ENCODE results near the gene PPA2. TPM values are rescaled to one million over a fixed set of nuclear protein-coding genes. Genes with fewer than 3 reads are reported as not detected.

PPA2 gene
- total and polyA plus RNA-seq, 8 donors: 25.3 to 56.3 (median 39.3) TPM

DNA sequence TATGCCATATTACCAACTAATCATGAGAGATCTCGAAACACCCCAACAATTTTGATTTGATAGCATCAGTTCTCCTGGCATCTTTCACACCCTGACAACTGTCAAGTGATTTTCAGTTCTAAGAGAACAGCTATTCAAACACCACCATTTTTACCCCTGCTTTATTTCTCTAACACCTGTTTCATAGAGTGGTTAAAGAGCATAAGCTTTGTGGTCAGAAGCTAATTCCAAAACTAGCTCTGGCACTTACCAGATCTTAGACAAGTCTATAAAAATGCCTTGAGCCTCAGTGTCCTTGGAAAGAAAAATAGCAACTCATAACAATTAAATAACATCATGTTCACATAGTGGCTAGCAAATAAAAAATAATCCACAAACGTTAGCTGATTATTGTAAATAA, 17.9 kb downstream of the PPA2 start:
- Histone ChIP-seq H3K27ac (no peak overlapping the region), H3K27me3 (no peaks in the 10 kb centered on the region), H3K4me3 (no peak overlapping the region), H3K4me1 (peaks cover 0 to 14% (median 12%) of the 10 kb centered on the region in 3 donors), H3K9me3 (no peaks in the 10 kb centered on the region), H3K36me3 (no peaks in the 10 kb centered on the region)
- DNase-seq: no peak
- ATAC-seq: no peak
- TF ChIP-seq, protein P1, sequence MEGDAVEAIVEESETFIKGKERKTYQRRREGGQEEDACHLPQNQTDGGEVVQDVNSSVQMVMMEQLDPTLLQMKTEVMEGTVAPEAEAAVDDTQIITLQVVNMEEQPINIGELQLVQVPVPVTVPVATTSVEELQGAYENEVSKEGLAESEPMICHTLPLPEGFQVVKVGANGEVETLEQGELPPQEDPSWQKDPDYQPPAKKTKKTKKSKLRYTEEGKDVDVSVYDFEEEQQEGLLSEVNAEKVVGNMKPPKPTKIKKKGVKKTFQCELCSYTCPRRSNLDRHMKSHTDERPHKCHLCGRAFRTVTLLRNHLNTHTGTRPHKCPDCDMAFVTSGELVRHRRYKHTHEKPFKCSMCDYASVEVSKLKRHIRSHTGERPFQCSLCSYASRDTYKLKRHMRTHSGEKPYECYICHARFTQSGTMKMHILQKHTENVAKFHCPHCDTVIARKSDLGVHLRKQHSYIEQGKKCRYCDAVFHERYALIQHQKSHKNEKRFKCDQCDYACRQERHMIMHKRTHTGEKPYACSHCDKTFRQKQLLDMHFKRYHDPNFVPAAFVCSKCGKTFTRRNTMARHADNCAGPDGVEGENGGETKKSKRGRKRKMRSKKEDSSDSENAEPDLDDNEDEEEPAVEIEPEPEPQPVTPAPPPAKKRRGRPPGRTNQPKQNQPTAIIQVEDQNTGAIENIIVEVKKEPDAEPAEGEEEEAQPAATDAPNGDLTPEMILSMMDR (IDR thresholded peaks at IDR 0.05): no peak
- FAIRE-seq: no peak
- intact Hi-C loops (cut with DNase I): no loop called here
- 73 to 75% methylated on average over 2 of the region's 2 CpGs for WGBS, 2 donors

DNA sequence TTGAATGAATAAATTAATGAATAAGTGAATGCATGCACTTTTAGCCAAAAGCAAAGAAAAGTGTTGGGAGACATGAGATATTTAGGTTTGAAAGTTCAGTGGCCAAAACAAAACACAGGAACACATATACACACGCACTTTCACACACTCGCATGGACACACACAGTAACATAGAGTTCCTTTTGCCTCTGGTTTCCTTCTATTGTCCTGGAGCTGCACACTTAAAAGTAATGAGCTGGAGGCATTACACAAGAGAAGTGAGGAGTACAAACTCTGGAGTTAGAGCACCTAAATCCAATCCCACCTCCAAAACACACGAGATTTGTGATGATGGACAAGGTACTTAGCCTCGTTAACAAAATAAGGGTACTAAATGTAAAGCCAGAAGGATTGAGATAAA, 18.7 kb downstream of the PPA2 start:
- 70 to 72% methylated on average over 4 of the region's 4 CpGs for WGBS, 2 donors
- no peak for FAIRE-seq
- no peak for DNase-seq

DNA sequence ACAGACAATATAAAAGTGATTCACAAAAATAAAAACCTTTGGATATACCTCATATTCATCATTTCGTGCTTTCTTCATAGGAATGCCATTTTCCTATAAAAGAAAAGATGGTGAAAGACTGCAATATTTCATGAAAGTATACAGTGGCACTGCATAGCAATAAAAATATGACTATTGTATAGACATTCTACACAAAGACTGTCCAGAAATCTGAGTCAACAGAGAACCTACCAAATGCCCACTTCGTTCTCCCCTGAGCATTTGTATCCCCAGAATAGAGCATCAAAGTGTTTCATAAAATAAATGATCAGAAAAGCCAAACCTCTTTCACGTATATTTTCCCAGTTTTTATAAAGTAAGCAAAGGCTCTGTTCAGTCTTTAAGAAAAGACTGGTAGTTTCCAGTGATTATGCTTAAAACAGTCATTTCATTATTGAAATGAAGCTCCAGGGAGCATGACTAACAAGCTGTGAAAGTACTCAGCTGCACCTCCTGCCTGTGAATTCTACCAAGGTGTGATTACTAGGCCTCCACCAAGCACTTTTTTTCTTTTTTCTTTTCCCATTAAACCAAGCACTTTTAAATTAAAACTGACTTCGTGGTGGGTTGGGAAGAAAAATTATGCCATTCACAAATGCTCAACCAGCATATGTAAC, 20.2 kb downstream of the PPA2 start:
- Histone ChIP-seq H3K4me1 (peaks cover 0 to 16% (median 12%) of the 10 kb centered on the region in 3 donors), H3K4me3 (no peak overlapping the region), H3K36me3 (no peaks in the 10 kb centered on the region), H3K27ac (no peak overlapping the region), H3K9me3 (no peaks in the 10 kb centered on the region), H3K27me3 (no peaks in the 10 kb centered on the region)
- WGBS, 2 donors: 86 to 88% methylated on average over 4 of the region's 4 CpGs
- no peak for DNase-seq
- TF ChIP-seq, protein P1 (IDR thresholded peaks at IDR 0.05): no peak
- no peak for FAIRE-seq
- intact Hi-C loops (cut with DNase I): no loop called here
- no peak for ATAC-seq

More for the DNA sequence above, 18.7 kb downstream of the PPA2 start:
- H3K9me3 ChIP-seq: no peaks in the 10 kb centered on the region
- TF ChIP-seq, protein P1 (IDR thresholded peaks at IDR 0.05): no peak
- no peak overlapping the region for H3K4me3 ChIP-seq
- no peaks in the 10 kb centered on the region for H3K27me3 ChIP-seq
- peaks cover 0 to 16% (median 12%) of the 10 kb centered on the region in 3 donors for H3K4me1 ChIP-seq
- H3K27ac ChIP-seq: no peak overlapping the region
- intact Hi-C loops (cut with DNase I): no loop called here
- ATAC-seq: no peak
- no peaks in the 10 kb centered on the region for H3K36me3 ChIP-seq

DNA sequence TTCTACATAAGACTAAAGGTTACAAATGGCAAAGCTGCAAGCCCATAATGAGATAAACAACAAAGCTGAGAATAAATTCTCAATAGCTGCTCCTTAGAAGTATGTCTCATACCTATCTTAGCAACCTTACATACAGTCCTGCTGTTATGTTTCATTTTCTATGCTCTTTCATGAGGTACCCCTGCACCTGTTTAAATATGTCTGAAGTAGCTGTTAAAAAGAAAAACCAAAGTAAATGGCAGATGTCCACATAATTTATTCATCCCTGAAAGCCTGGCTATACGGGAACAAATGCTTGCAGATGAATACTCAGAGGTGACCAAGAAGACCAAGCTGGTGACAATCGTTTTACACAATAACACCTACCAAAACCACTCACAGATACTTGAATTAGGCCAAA, 22.5 kb downstream of the PPA2 start:
- no peak overlapping the region for H3K4me3 ChIP-seq
- FAIRE-seq (no peak), ATAC-seq (peak in 1 of 4 donors; percentile 22), DNase-seq (no peak)
- WGBS, 2 donors: 16 to 18% methylated on average over 2 of the region's 2 CpGs
- no peaks in the 10 kb centered on the region for H3K27me3 ChIP-seq
- H3K36me3 ChIP-seq: no peaks in the 10 kb centered on the region
- intact Hi-C loops (cut with DNase I): no loop called here
- TF ChIP-seq, protein P1 (IDR thresholded peaks at IDR 0.05): no peak
- no peaks in the 10 kb centered on the region for H3K9me3 ChIP-seq
- H3K27ac ChIP-seq: no peak overlapping the region
- H3K4me1 ChIP-seq: peaks cover 4 to 16% (median 12%) of the 10 kb centered on the region in 3 donors

DNA sequence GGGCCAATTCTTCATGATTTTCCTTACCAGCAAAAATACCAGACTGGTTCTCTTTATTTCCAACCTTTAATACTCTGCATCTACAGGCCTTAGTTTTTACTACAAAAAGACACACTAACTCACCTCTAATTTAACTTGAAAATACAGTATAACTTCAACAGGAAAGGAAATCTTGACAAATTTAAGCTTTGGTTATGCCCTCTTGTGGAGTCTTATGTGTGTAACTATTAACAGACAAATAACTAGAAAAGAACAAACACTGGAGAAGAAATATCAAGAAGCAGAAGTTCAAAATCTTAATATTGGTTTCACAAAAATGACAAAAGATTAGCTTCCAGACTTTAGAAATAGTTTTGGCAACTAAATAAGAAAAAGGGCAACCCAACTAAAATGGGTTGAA, 33.0 kb downstream of the PPA2 start:
- intact Hi-C loops (cut with DNase I): no loop called here
- no peaks in the 10 kb centered on the region for H3K9me3 ChIP-seq
- no peaks in the 10 kb centered on the region for H3K27me3 ChIP-seq
- H3K36me3 ChIP-seq: peaks cover 0 to 8% (median 7%) of the 10 kb centered on the region in 3 donors
- TF ChIP-seq, protein P1 (IDR thresholded peaks at IDR 0.05): no peak
- H3K4me1 ChIP-seq: peaks cover 0 to 9% (median 3%) of the 10 kb centered on the region in 3 donors
- DNase-seq: no peak
- H3K27ac ChIP-seq: no peak overlapping the region
- FAIRE-seq: no peak
- H3K4me3 ChIP-seq: no peak overlapping the region
- ATAC-seq: no peak

Data from pancreas (tissue), 10 donors.